ENCODE results near the gene ZNF329.
"Not testable (repeated sequence)": the region's sequence is repeated elsewhere in the genome, so short reads cannot be mapped to it uniquely, and the experiment has no call there.

- TF ChIP-seq, protein P1, sequence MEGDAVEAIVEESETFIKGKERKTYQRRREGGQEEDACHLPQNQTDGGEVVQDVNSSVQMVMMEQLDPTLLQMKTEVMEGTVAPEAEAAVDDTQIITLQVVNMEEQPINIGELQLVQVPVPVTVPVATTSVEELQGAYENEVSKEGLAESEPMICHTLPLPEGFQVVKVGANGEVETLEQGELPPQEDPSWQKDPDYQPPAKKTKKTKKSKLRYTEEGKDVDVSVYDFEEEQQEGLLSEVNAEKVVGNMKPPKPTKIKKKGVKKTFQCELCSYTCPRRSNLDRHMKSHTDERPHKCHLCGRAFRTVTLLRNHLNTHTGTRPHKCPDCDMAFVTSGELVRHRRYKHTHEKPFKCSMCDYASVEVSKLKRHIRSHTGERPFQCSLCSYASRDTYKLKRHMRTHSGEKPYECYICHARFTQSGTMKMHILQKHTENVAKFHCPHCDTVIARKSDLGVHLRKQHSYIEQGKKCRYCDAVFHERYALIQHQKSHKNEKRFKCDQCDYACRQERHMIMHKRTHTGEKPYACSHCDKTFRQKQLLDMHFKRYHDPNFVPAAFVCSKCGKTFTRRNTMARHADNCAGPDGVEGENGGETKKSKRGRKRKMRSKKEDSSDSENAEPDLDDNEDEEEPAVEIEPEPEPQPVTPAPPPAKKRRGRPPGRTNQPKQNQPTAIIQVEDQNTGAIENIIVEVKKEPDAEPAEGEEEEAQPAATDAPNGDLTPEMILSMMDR (IDR thresholded peaks at IDR 0.05), result not testable (repeated sequence)
- TF ChIP-seq POLR2AphosphoS5 (IDR thresholded peaks at IDR 0.05; ENCODE audit: insufficient read depth in 1 of 2, low read depth in 1 of 2); POLR2A (IDR thresholded peaks at IDR 0.05): not testable (repeated sequence)
Observed at GRCh38 chr19:58147475-58147874, 3.1 kb downstream of the ZNF329 start.
